GM23338 (cell line): ENCODE results near the gene DIP2C. TPM values are rescaled to one million over a fixed set of nuclear protein-coding genes. Genes with fewer than 3 reads are reported as not detected.

Experiments
- ATAC-seq: fragments of 200-7000 bp; cut with Tn5 transposase; 3 replicates; pipeline ENCODE4 v1.9.1; 2020
- DNase-seq: peaks from one replicate; pipeline ENCODE4 v3.0.0-alpha.2; 2015; ENCODE audit warnings: low spot score
- H2AFZ ChIP-seq: fragments of 200-600 bp; sonication (generic); 2 replicates; pipeline ENCODE4 v1.8.0; 2016; ENCODE audit warnings: antibody characterized with exemption, mild to moderate bottlenecking, moderate library complexity
- H3F3A ChIP-seq: fragments of 200-600 bp; sonication (generic); replicated peaks from 2 replicates; pipeline ENCODE4 v1.8.0; 2017; ENCODE audit warnings: antibody characterized with exemption, mixed run types, low read depth
- H3K27ac ChIP-seq: fragments of 200-600 bp; sonication (generic); 2 replicates; pipeline ENCODE4 v1.6.1; 2016; ENCODE audit warnings: low read depth
- H3K27me3 ChIP-seq: fragments of 200-600 bp; sonication (generic); 2 replicates; pipeline ENCODE4 v1.8.0; 2016; ENCODE audit warnings: mild to moderate bottlenecking, mixed run types, moderate library complexity; ENCODE audit not compliant: insufficient read depth
- H3K36me3 ChIP-seq: fragments of 200-600 bp; sonication (generic); 2 replicates; pipeline ENCODE4 v1.8.0; 2016; ENCODE audit warnings: mild to moderate bottlenecking; ENCODE audit not compliant: insufficient read depth
- H3K4me1 ChIP-seq: fragments of 200-600 bp; sonication (generic); 2 replicates; pipeline ENCODE4 v1.8.0; 2016; ENCODE audit warnings: mild to moderate bottlenecking, moderate library complexity; ENCODE audit not compliant: insufficient read depth
- H3K4me2 ChIP-seq: fragments of 200-600 bp; sonication (generic); 2 replicates; pipeline ENCODE4 v1.7.1; 2017; ENCODE audit warnings: mixed run types
- H3K4me3 ChIP-seq: fragments of 200-600 bp; sonication (generic); 2 replicates; pipeline ENCODE4 v1.6.1; 2016; ENCODE audit warnings: mixed run types
- H3K79me2 ChIP-seq: fragments of 200-600 bp; sonication (generic); replicated peaks from 2 replicates; pipeline ENCODE4 v1.8.0; 2017; ENCODE audit warnings: mild to moderate bottlenecking; ENCODE audit not compliant: insufficient read depth
- H3K9me2 ChIP-seq: fragments of 200-600 bp; sonication (generic); 2 replicates; pipeline ENCODE4 v1.8.0; 2017; ENCODE audit not compliant: insufficient read depth
- H4K20me1 ChIP-seq: fragments of 200-600 bp; sonication (generic); replicated peaks from 2 replicates; pipeline ENCODE4 v1.8.0; 2017; ENCODE audit warnings: mild to moderate bottlenecking; ENCODE audit not compliant: insufficient read depth
- H3K27ac Mint-ChIP-seq: 2 replicates; pipeline ENCODE4 v1.8.0; 2020; ENCODE audit warnings: inconsistent platforms, mild to moderate bottlenecking, moderate library complexity, mixed read lengths
- H3K27me3 Mint-ChIP-seq: 3 replicates; pipeline ENCODE4 v1.8.0; 2022; ENCODE audit warnings: low read depth, mild to moderate bottlenecking, moderate library complexity, mixed read lengths, inconsistent platforms; ENCODE audit not compliant: insufficient read depth, poor library complexity
- H3K36me3 Mint-ChIP-seq: 3 replicates; pipeline ENCODE4 v1.8.0; 2021; ENCODE audit warnings: low read depth, mild to moderate bottlenecking, inconsistent platforms, moderate library complexity, mixed read lengths
- H3K4me1 Mint-ChIP-seq: 3 replicates; pipeline ENCODE4 v1.8.0; 2020; ENCODE audit warnings: mild to moderate bottlenecking, inconsistent platforms, mixed read lengths
- H3K4me3 Mint-ChIP-seq: 3 replicates; pipeline ENCODE4 v1.8.0; 2021; ENCODE audit warnings: moderate library complexity, mild to moderate bottlenecking, inconsistent platforms, mixed read lengths
- H3K9me3 Mint-ChIP-seq: 3 replicates; pipeline ENCODE4 v1.8.0; 2020; ENCODE audit warnings: moderate library complexity, mild to moderate bottlenecking, inconsistent platforms, mixed read lengths
- CREB1 ChIP-seq: fragments of 250-450 bp; sonication (Bioruptor Pico); IDR thresholded peaks from 2 replicates; pipeline ENCODE4 v1.5.0; 2020; ENCODE audit warnings: low read depth, mild to moderate bottlenecking, moderate library complexity
- ETS1 ChIP-seq: IDR thresholded peaks from 2 replicates; pipeline ENCODE4 v1.6.1; 2016; ENCODE audit warnings: antibody characterized with exemption
- EZH2 ChIP-seq: fragments of 200-600 bp; sonication (generic); IDR thresholded peaks from one replicate; pipeline ENCODE4 v1.8.0; 2017; ENCODE audit warnings: antibody characterized with exemption, mild to moderate bottlenecking, low read depth; ENCODE audit not compliant: unreplicated experiment
- EZH2phosphoT487 ChIP-seq: fragments of 200-600 bp; sonication (generic); IDR thresholded peaks from one replicate; pipeline ENCODE4 v1.8.1; 2018; ENCODE audit warnings: antibody characterized with exemption; ENCODE audit not compliant: unreplicated experiment
- JUNB ChIP-seq: IDR thresholded peaks from one replicate; pipeline ENCODE4 v1.6.1; 2016; ENCODE audit warnings: antibody characterized with exemption; ENCODE audit not compliant: unreplicated experiment
- NANOG ChIP-seq: IDR thresholded peaks from 2 replicates; pipeline ENCODE4 v1.6.1; 2016; ENCODE audit warnings: antibody characterized with exemption, borderline replicate concordance
- POLR2AphosphoS5 ChIP-seq: IDR thresholded peaks from 2 replicates; pipeline ENCODE4 v1.6.1; 2016; ENCODE audit warnings: antibody characterized with exemption, low read depth
- REST ChIP-seq: IDR thresholded peaks from one replicate; pipeline ENCODE4 v1.6.1; 2018; ENCODE audit warnings: antibody characterized with exemption; ENCODE audit not compliant: unreplicated experiment
- STAT1 ChIP-seq: IDR thresholded peaks from one replicate; pipeline ENCODE4 v1.6.1; 2016; ENCODE audit warnings: antibody characterized with exemption; ENCODE audit not compliant: unreplicated experiment
- ZNF331 ChIP-seq: fragments of 250-450 bp; sonication (Bioruptor Pico); IDR thresholded peaks from 2 replicates; pipeline ENCODE4 v1.5.0; 2020; ENCODE audit warnings: low read depth, mild to moderate bottlenecking, moderate library complexity
- ZNF462 ChIP-seq: fragments of 250-450 bp; sonication (Bioruptor Pico); IDR thresholded peaks from 2 replicates; pipeline ENCODE4 v1.5.0; 2020; ENCODE audit warnings: mild to moderate bottlenecking, moderate library complexity
- polyA plus RNA-seq: library from polyadenylated mRNA; unstranded; fragments of >200 nt; fragmentation: Nextera tagmentation; extraction: Ambion mirVana; gene quantifications from 2 replicates; pipeline ENCODE4 v1.2.1, GENCODE V29; 2016
- total RNA-seq: library from RNA; depleted of rRNA; stranded (reverse); fragments of >200 nt; shearing (Covaris generic); gene quantifications from 2 replicates; pipeline ENCODE4 v1.2.3, GENCODE V29; 2014

DIP2C gene
- total and polyA plus RNA-seq, 2 experiments from 2014 or later = 5.1 to 7.7 TPM

- H3K4me2 ChIP-seq = no peak overlapping the region
- Mint-ChIP-seq H3K27ac (no peak overlapping the region), H3K36me3 (no peaks in the 10 kb centered on the region; the same call in 2 of the 3 replicates), H3K9me3 (no peaks in the 10 kb centered on the region), H3K27me3 (peaks cover 7% of the 10 kb centered on the region), H3K4me3 (no peak overlapping the region), H3K4me1 (no peaks in the 10 kb centered on the region; the same call in 2 of the 3 replicates)
- TF ChIP-seq STAT1 = no peak
- TF ChIP-seq EZH2 = no peak
- no peak for TF ChIP-seq CREB1 (CRISPR knock-in tag)
- TF ChIP-seq POLR2AphosphoS5 = no peak
- no peak for TF ChIP-seq JUNB
- no peaks in the 10 kb centered on the region for H3F3A ChIP-seq
- H3K9me2 ChIP-seq = no peaks in the 10 kb centered on the region
- DNase-seq (no peak), ATAC-seq (no peak)
- no peaks in the 10 kb centered on the region for H3K27me3 ChIP-seq
- no peaks in the 10 kb centered on the region for H3K4me1 ChIP-seq
- no peaks in the 10 kb centered on the region for H3K79me2 ChIP-seq
- H3K27ac ChIP-seq = no peak overlapping the region
- no peaks in the 10 kb centered on the region for H3K36me3 ChIP-seq
- no peak overlapping the region for H2AFZ ChIP-seq
- H4K20me1 ChIP-seq = no peaks in the 10 kb centered on the region
- no peak overlapping the region for H3K4me3 ChIP-seq
These were observed 301.4 kb downstream of the DIP2C start for GRCh38 chr10:387909-388660.

GRCh38 chr10:387593-387891 lies 301.9 kb downstream of the DIP2C start:
- Histone ChIP-seq H4K20me1 (no peaks in the 10 kb centered on the region), H3K27me3 (no peaks in the 10 kb centered on the region), H3K79me2 (no peaks in the 10 kb centered on the region), H3K4me3 (no peak overlapping the region), H3F3A (no peaks in the 10 kb centered on the region), H3K27ac (no peak overlapping the region), H3K9me2 (no peaks in the 10 kb centered on the region), H3K4me1 (no peaks in the 10 kb centered on the region), H3K4me2 (no peak overlapping the region), H2AFZ (no peak overlapping the region), H3K36me3 (no peaks in the 10 kb centered on the region)
- Mint-ChIP-seq H3K27me3 (peaks cover 4% of the 10 kb centered on the region), H3K9me3 (no peaks in the 10 kb centered on the region), H3K36me3 (no peaks in the 10 kb centered on the region; the same call in 1 of the 3 replicates), H3K4me1 (no peaks in the 10 kb centered on the region; the same call in 2 of the 3 replicates), H3K27ac (no peak overlapping the region), H3K4me3 (no peak overlapping the region)
- DNase-seq (no peak), ATAC-seq (no peak)
- no peak for TF ChIP-seq POLR2AphosphoS5
- no peak for TF ChIP-seq CREB1 (CRISPR knock-in tag)
- TF ChIP-seq ZNF331 (CRISPR knock-in tag) = no peak
- no peak for TF ChIP-seq NANOG
- no peak for TF ChIP-seq STAT1
- no peak for TF ChIP-seq EZH2phosphoT487
- no peak for TF ChIP-seq REST
- no peak for TF ChIP-seq ZNF462
- TF ChIP-seq ETS1 = no peak
